Neural cell (in vitro differentiated cells): ENCODE measurements around the gene ADGRF1. TPM values are rescaled to one million over a fixed set of nuclear protein-coding genes. Genes with fewer than 3 reads are reported as not detected.

Experiments
- H2AFZ ChIP-seq: fragments of 200-600, 300-800 bp; sonication (generic), shearing (Covaris generic); 2 replicates; pipeline ENCODE4 v1.6.0; 2014; ENCODE audit warnings: low read depth, mild to moderate bottlenecking, antibody characterized with exemption, low read length, moderate library complexity
- H3F3A ChIP-seq: fragments of 200-600 bp; shearing (Covaris generic); 2 replicates; pipeline ENCODE4 v1.6.1; 2016; ENCODE audit warnings: mild to moderate bottlenecking, moderate library complexity, mixed read lengths, antibody characterized with exemption, low read length; ENCODE audit not compliant: insufficient read depth, poor library complexity, severe bottlenecking
- H3K27ac ChIP-seq: fragments of 200-600, 300-800 bp; sonication (generic), shearing (Covaris generic); 2 replicates; pipeline ENCODE4 v1.5.1; 2014; ENCODE audit warnings: mild to moderate bottlenecking, low read length, moderate library complexity
- H3K27me3 ChIP-seq: fragments of 300-800, 200-600 bp; sonication (generic), shearing (Covaris generic); 2 replicates; pipeline ENCODE4 v1.6.0; 2014; ENCODE audit warnings: mild to moderate bottlenecking, low read depth, low read length, moderate library complexity; ENCODE audit not compliant: insufficient read depth
- H3K36me3 ChIP-seq: fragments of 300-800, 200-600 bp; sonication (generic), shearing (Covaris generic); 2 replicates; pipeline ENCODE4 v1.5.1; 2014; ENCODE audit warnings: mild to moderate bottlenecking, antibody characterized with exemption, low read length, moderate library complexity; ENCODE audit not compliant: insufficient read depth
- H3K4me2 ChIP-seq: fragments of 300-800, 200-600 bp; sonication (generic), shearing (Covaris generic); 2 replicates; pipeline ENCODE4 v1.6.0; 2014; ENCODE audit warnings: mild to moderate bottlenecking, low read length
- H3K4me3 ChIP-seq: fragments of 300-800, 200-600 bp; sonication (generic), shearing (Covaris generic); 2 replicates; pipeline ENCODE4 v1.5.1; 2014; ENCODE audit warnings: mild to moderate bottlenecking, low read length, moderate library complexity
- H3K79me2 ChIP-seq: fragments of 200-600 bp; shearing (Covaris generic); replicated peaks from 2 replicates; pipeline ENCODE4 v1.6.0; 2014; ENCODE audit warnings: mild to moderate bottlenecking, low read length, moderate library complexity; ENCODE audit not compliant: insufficient read depth
- H3K9ac ChIP-seq: fragments of 300-800, 200-600 bp; sonication (generic), shearing (Covaris generic); 2 replicates; pipeline ENCODE4 v1.6.1; 2016; ENCODE audit warnings: mild to moderate bottlenecking, low read length, mixed read lengths
- H3K9me2 ChIP-seq: fragments of 200-600 bp; shearing (Covaris generic); 2 replicates; pipeline ENCODE4 v1.6.1; 2016; ENCODE audit warnings: mild to moderate bottlenecking, low read length, mixed read lengths; ENCODE audit not compliant: insufficient read depth
- H3K9me3 ChIP-seq: fragments of 200-600, 300-800 bp; sonication (generic), shearing (Covaris generic); 2 replicates; pipeline ENCODE4 v1.6.1; 2016; ENCODE audit warnings: mild to moderate bottlenecking, mixed run types, low read length, moderate library complexity, mixed read lengths
- H4K20me1 ChIP-seq: fragments of 200-600 bp; shearing (Covaris generic); 2 replicates; pipeline ENCODE4 v1.6.1; 2016; ENCODE audit warnings: mild to moderate bottlenecking, mixed run types; ENCODE audit not compliant: insufficient read depth
- CTCF ChIP-seq: fragments of 450-650 bp; IDR thresholded peaks from 2 replicates; pipeline ENCODE4 v1.5.1; 2014; ENCODE audit warnings: antibody characterized with exemption, mild to moderate bottlenecking, moderate library complexity; ENCODE audit not compliant: poor library complexity, severe bottlenecking
- EP300 ChIP-seq: fragments of 450-650 bp; conservative IDR thresholded peaks from 2 replicates; pipeline ENCODE4 v1.6.1; 2014; ENCODE audit warnings: antibody characterized with exemption, mild to moderate bottlenecking, moderate library complexity; ENCODE audit not compliant: poor library complexity, severe bottlenecking
- EZH2 ChIP-seq: fragments of 200-600, 300-800 bp; shearing (Covaris generic), sonication (generic); IDR thresholded peaks from 2 replicates; pipeline ENCODE4 v1.6.1; 2014; ENCODE audit warnings: antibody characterized with exemption, low read length, borderline replicate concordance, mild to moderate bottlenecking; ENCODE audit not compliant: insufficient read depth, poor library complexity, severe bottlenecking
- MXI1 ChIP-seq: fragments of 450-650 bp; conservative IDR thresholded peaks from 2 replicates; pipeline ENCODE4 v1.6.1; 2014; ENCODE audit warnings: antibody characterized with exemption, mild to moderate bottlenecking; ENCODE audit not compliant: poor library complexity, severe bottlenecking
- POLR2AphosphoS5 ChIP-seq: IDR thresholded peaks from 2 replicates; pipeline ENCODE4 v1.6.1; 2012
- RAD21 ChIP-seq: fragments of 450-650 bp; conservative IDR thresholded peaks from 2 replicates; pipeline ENCODE4 v1.6.1; 2014; ENCODE audit warnings: antibody characterized with exemption, mild to moderate bottlenecking, moderate library complexity
- REST ChIP-seq: IDR thresholded peaks from 2 replicates; pipeline ENCODE4 v1.6.1; 2012; ENCODE audit warnings: borderline replicate concordance
- SMC3 ChIP-seq: fragments of 450-650 bp; conservative IDR thresholded peaks from 2 replicates; pipeline ENCODE4 v1.6.1; 2014; ENCODE audit warnings: antibody characterized with exemption, mild to moderate bottlenecking, moderate library complexity; ENCODE audit not compliant: poor library complexity
- TAF1 ChIP-seq: IDR thresholded peaks from 2 replicates; pipeline ENCODE4 v1.6.1; 2012; ENCODE audit warnings: low read depth
- polyA plus RNA-seq: library from polyadenylated mRNA; depleted of rRNA; stranded (reverse); fragments of >200 nt; gene quantifications from 2 replicates; pipeline ENCODE4 v1.2.3, GENCODE V29; 2014

The ADGRF1 gene
- polyA plus RNA-seq, 1 donor from 2014 or later: not detected

- Histone ChIP-seq H3K27me3 (no peaks in the 10 kb centered on the region), H3K4me3 (no peak overlapping the region), H3F3A (no peaks in the 10 kb centered on the region), H3K36me3 (no peaks in the 10 kb centered on the region), H3K27ac (no peak overlapping the region), H3K4me2 (no peak overlapping the region), H3K79me2 (no peaks in the 10 kb centered on the region), H2AFZ (no peak overlapping the region), H3K9me2 (no peaks in the 10 kb centered on the region), H3K9ac (no peak overlapping the region), H3K9me3 (no peaks in the 10 kb centered on the region), H4K20me1 (no peaks in the 10 kb centered on the region)
- TF ChIP-seq EP300 (no peak), REST (no peak), CTCF (no peak), RAD21 (no peak), TAF1 (no peak), SMC3 (no peak), EZH2 (no peak), MXI1 (no peak), POLR2AphosphoS5 (no peak)
These were observed 19.5 kb upstream of the ADGRF1 start for GRCh38 chr6:47061309-47062300.

- H4K20me1 ChIP-seq: no peaks in the 10 kb centered on the region
- H2AFZ ChIP-seq: no peak overlapping the region
- TF ChIP-seq EZH2: no peak
- no peak for TF ChIP-seq REST
- TF ChIP-seq RAD21: no peak
- TF ChIP-seq EP300: no peak
- no peak for TF ChIP-seq CTCF
- no peak for TF ChIP-seq MXI1
- TF ChIP-seq SMC3: no peak
- no peak for TF ChIP-seq POLR2AphosphoS5
- TF ChIP-seq TAF1: no peak
- no peaks in the 10 kb centered on the region for H3K9me3 ChIP-seq
- H3K27me3 ChIP-seq: no peaks in the 10 kb centered on the region
- no peak overlapping the region for H3K4me2 ChIP-seq
- H3K79me2 ChIP-seq: no peaks in the 10 kb centered on the region
- no peaks in the 10 kb centered on the region for H3F3A ChIP-seq
- no peaks in the 10 kb centered on the region for H3K9me2 ChIP-seq
- H3K9ac ChIP-seq: no peak overlapping the region
- no peaks in the 10 kb centered on the region for H3K36me3 ChIP-seq
- H3K4me3 ChIP-seq: no peak overlapping the region
- H3K27ac ChIP-seq: no peak overlapping the region
These were observed 17.2 kb upstream of the ADGRF1 start for GRCh38 chr6:47059216-47059885.
